Stimulated activated CD4-positive, alpha-beta T cell treated with anti-CD3 and anti-CD28 coated beads, Interleukin-12 subunit alpha, Interleukin-12 subunit beta, amount 100 ng/mL, for 48 hours (primary cell): ENCODE data around the gene DCBLD1.
"Not testable (repeated sequence)": the region's sequence is repeated elsewhere in the genome, so short reads cannot be mapped to it uniquely, and the experiment has no call there.

ENCODE experiments used
- DNase-seq, 3 donors: peaks; one replicate each; pipeline ENCODE4 v3.0.0-alpha.2; 2020; ENCODE audit warnings: low read depth in 2 of 3, low spot score in 1 of 3

DCBLD1 gene

GRCh38 chr6:117497237-117497636 is 14.8 kb downstream of the DCBLD1 start:
- DNase-seq: no peak

- no peak for DNase-seq
Observed at GRCh38 chr6:117498159-117498558, 15.7 kb downstream of the DCBLD1 start.

- DNase-seq: no peak
Observed at GRCh38 chr6:117501722-117502121, 19.2 kb downstream of the DCBLD1 start.

- no peak for DNase-seq
Observed at GRCh38 chr6:117502580-117502979, 20.1 kb downstream of the DCBLD1 start.

GRCh38 chr6:117503211-117503610 is 20.7 kb downstream of the DCBLD1 start:
- no peak for DNase-seq

GRCh38 chr6:117504478-117505144 is 22.1 kb downstream of the DCBLD1 start:
- no peak for DNase-seq

- DNase-seq: no peak
Observed at GRCh38 chr6:117505311-117505710, 22.8 kb downstream of the DCBLD1 start.

GRCh38 chr6:117506180-117506835 is 23.8 kb downstream of the DCBLD1 start:
- no peak for DNase-seq

GRCh38 chr6:117506907-117507306 is 24.4 kb downstream of the DCBLD1 start:
- DNase-seq: no peak

GRCh38 chr6:117508450-117508971 is 26.0 kb downstream of the DCBLD1 start:
- DNase-seq: no peak

- no peak for DNase-seq
Observed at GRCh38 chr6:117509021-117509420, 26.5 kb downstream of the DCBLD1 start.

GRCh38 chr6:117512056-117512828 is 29.8 kb downstream of the DCBLD1 start:
- DNase-seq: no peak

- no peak for DNase-seq
Observed at GRCh38 chr6:117512987-117513573, 30.6 kb downstream of the DCBLD1 start.

GRCh38 chr6:117513778-117514365 is 31.4 kb downstream of the DCBLD1 start:
- no peak for DNase-seq

- no peak for DNase-seq
Observed at GRCh38 chr6:117514655-117515054, 32.2 kb downstream of the DCBLD1 start.

GRCh38 chr6:117515326-117515725 is 32.9 kb downstream of the DCBLD1 start:
- DNase-seq: no peak

GRCh38 chr6:117517995-117518394 is 35.5 kb downstream of the DCBLD1 start:
- not testable (repeated sequence) for DNase-seq

- no peak for DNase-seq
Observed at GRCh38 chr6:117518870-117519269, 36.4 kb downstream of the DCBLD1 start.

- no peak for DNase-seq
Observed at GRCh38 chr6:117520603-117521395, 38.3 kb downstream of the DCBLD1 start.

GRCh38 chr6:117521791-117522502 is 39.5 kb downstream of the DCBLD1 start:
- no peak for DNase-seq
